Activated naive CD4-positive, alpha-beta T cell treated with Interleukin-2 at 50 U/mL for 16 hours (primary cell): ENCODE data around the gene UBFD1.
A peak's percentile ranks its signal among the peaks of the same experiment; 100 is the strongest.
"Not testable (repeated sequence)": the region's sequence is repeated elsewhere in the genome, so short reads cannot be mapped to it uniquely, and the experiment has no call there.

ENCODE experiments used
- DNase-seq: peaks from one replicate; pipeline ENCODE4 v3.0.0-alpha.2; 2020

UBFD1 gene

GRCh38 chr16:23527961-23528643 is 29.4 kb upstream of the UBFD1 start:
- no peak for DNase-seq

GRCh38 chr16:23528644-23529310 is 28.8 kb upstream of the UBFD1 start:
- no peak for DNase-seq

GRCh38 chr16:23530062-23530461 is 27.5 kb upstream of the UBFD1 start:
- DNase-seq: no peak

- no peak for DNase-seq
Observed at GRCh38 chr16:23532448-23532847, 25.1 kb upstream of the UBFD1 start.

GRCh38 chr16:23534868-23535860 is 22.4 kb upstream of the UBFD1 start:
- DNase-seq: no peak

- no peak for DNase-seq
Observed at GRCh38 chr16:23535901-23536300, 21.6 kb upstream of the UBFD1 start.

GRCh38 chr16:23537390-23537789 is 20.1 kb upstream of the UBFD1 start:
- no peak for DNase-seq

GRCh38 chr16:23538919-23539278 is 18.6 kb upstream of the UBFD1 start:
- no peak for DNase-seq

GRCh38 chr16:23539984-23540816 is 17.3 kb upstream of the UBFD1 start:
- no peak for DNase-seq

- DNase-seq: not testable (repeated sequence)
Observed at GRCh38 chr16:23540817-23541178, 16.7 kb upstream of the UBFD1 start.

GRCh38 chr16:23544436-23544835 is 13.1 kb upstream of the UBFD1 start:
- no peak for DNase-seq

GRCh38 chr16:23549938-23550337 is 7.6 kb upstream of the UBFD1 start:
- DNase-seq: no peak

GRCh38 chr16:23552161-23552560 is 5.4 kb upstream of the UBFD1 start:
- no peak for DNase-seq

- DNase-seq: no peak
Observed at GRCh38 chr16:23554536-23554935, 3.0 kb upstream of the UBFD1 start.

GRCh38 chr16:23557779-23558702 is 514 bp downstream of the UBFD1 start:
- peak; percentile 17 for DNase-seq

GRCh38 chr16:23561586-23561985 is 4.1 kb downstream of the UBFD1 start:
- no peak for DNase-seq

- no peak for DNase-seq
Observed at GRCh38 chr16:23562505-23562904, 5.0 kb downstream of the UBFD1 start.

GRCh38 chr16:23563186-23563585 is 5.7 kb downstream of the UBFD1 start:
- DNase-seq: no peak

- no peak for DNase-seq
Observed at GRCh38 chr16:23564575-23565363, 7.2 kb downstream of the UBFD1 start.

- DNase-seq: no peak
Observed at GRCh38 chr16:23566724-23567123, 9.2 kb downstream of the UBFD1 start.

- DNase-seq: no peak
Observed at GRCh38 chr16:23567602-23568001, 10.1 kb downstream of the UBFD1 start.
